Neuronal stem cell (in vitro differentiated cells): ENCODE measurements around the gene SAPCD2.

Experiments used
- DNase-seq: peaks from one replicate; pipeline ENCODE4 v3.0.0-alpha.2; 2013; ENCODE audit warnings: low spot score
- H2AFZ ChIP-seq: one replicate; pipeline ENCODE4 v1.6.1; 2013; ENCODE audit warnings: mild to moderate bottlenecking, low read length, inconsistent platforms
- H2AK5ac ChIP-seq: 2 replicates; pipeline ENCODE4 v1.6.1; 2013; ENCODE audit warnings: low read depth, mild to moderate bottlenecking, inconsistent platforms, low read length, moderate library complexity, mixed read lengths
- H2BK120ac ChIP-seq: 2 replicates; pipeline ENCODE4 v1.6.1; 2013; ENCODE audit warnings: low read depth, mild to moderate bottlenecking, inconsistent platforms, low read length, moderate library complexity, mixed read lengths
- H2BK12ac ChIP-seq: one replicate; pipeline ENCODE4 v1.6.1; 2013; ENCODE audit warnings: low read length, inconsistent platforms
- H2BK15ac ChIP-seq: 2 replicates; pipeline ENCODE4 v1.6.1; 2013; ENCODE audit warnings: mild to moderate bottlenecking, low read length, inconsistent platforms, mixed read lengths
- H2BK5ac ChIP-seq: one replicate; pipeline ENCODE4 v1.6.1; 2013; ENCODE audit warnings: inconsistent platforms, mild to moderate bottlenecking, low read length, moderate library complexity
- H3K14ac ChIP-seq: one replicate; pipeline ENCODE4 v1.6.1; 2013; ENCODE audit warnings: low read length, inconsistent platforms
- H3K18ac ChIP-seq: 2 replicates; pipeline ENCODE4 v1.6.1; 2013; ENCODE audit warnings: low read length, inconsistent platforms
- H3K23ac ChIP-seq: 2 replicates; pipeline ENCODE4 v1.6.1; 2013; ENCODE audit warnings: low read depth, mild to moderate bottlenecking, mixed read lengths, low read length, inconsistent platforms; ENCODE audit not compliant: poor library complexity
- H3K27ac ChIP-seq: replicated peaks from 3 replicates; pipeline ENCODE4 v1.5.1; 2013; ENCODE audit warnings: low read length, inconsistent platforms
- H3K27me3 ChIP-seq, 3 experiments: 2 replicates each; pipeline ENCODE4 v1.6.1; 2013; ENCODE audit warnings: low read length in 3 of 3, mild to moderate bottlenecking in 2 of 3, inconsistent platforms in 1 of 3, low read depth in 1 of 3, mixed read lengths in 1 of 3, moderate library complexity in 1 of 3; ENCODE audit not compliant: control insufficient read depth in 3 of 3, insufficient read depth in 3 of 3
- H3K36me3 ChIP-seq, 2 donors: replicated peaks in 1 of 2; 2 replicates each; pipeline ENCODE4 v1.6.1; 2013; ENCODE audit warnings: low read length in 2 of 2; ENCODE audit not compliant: control insufficient read depth in 2 of 2, insufficient read depth in 2 of 2
- H3K4ac ChIP-seq: 2 replicates; pipeline ENCODE4 v1.6.1; 2013; ENCODE audit warnings: inconsistent platforms, mild to moderate bottlenecking, low read length, moderate library complexity
- H3K4me1 ChIP-seq, 2 donors: 1 replicate in 1 of 2; 2 replicates in 1 of 2; pipeline ENCODE4 v1.6.1; 2013; ENCODE audit warnings: low read length in 2 of 2, low read depth in 1 of 2; ENCODE audit not compliant: control insufficient read depth in 2 of 2, insufficient read depth in 1 of 2
- H3K4me2 ChIP-seq: one replicate; pipeline ENCODE4 v1.6.1; 2013; ENCODE audit warnings: mild to moderate bottlenecking, low read length, inconsistent platforms; ENCODE audit not compliant: insufficient read depth, poor library complexity, severe bottlenecking
- H3K4me3 ChIP-seq, 2 donors: 2 replicates each; pipeline ENCODE4 v1.5.1; 2013; ENCODE audit warnings: low read length in 2 of 2, mild to moderate bottlenecking in 2 of 2, inconsistent platforms in 1 of 2, moderate library complexity in 1 of 2
- H3K79me1 ChIP-seq: one replicate; pipeline ENCODE4 v1.6.1; 2013; ENCODE audit warnings: low read depth, mild to moderate bottlenecking, inconsistent platforms, low read length, moderate library complexity
- H3K9ac ChIP-seq: one replicate; pipeline ENCODE4 v1.6.1; 2013; ENCODE audit warnings: mild to moderate bottlenecking, low read depth, low read length, inconsistent platforms; ENCODE audit not compliant: poor library complexity
- H3K9me3 ChIP-seq, 2 donors: replicated peaks in 1 of 2; 2 replicates each; pipeline versions ENCODE3 to v1.6.1; 2013; ENCODE audit warnings: low read length in 2 of 2, mild to moderate bottlenecking in 2 of 2, inconsistent platforms in 1 of 2, low read depth in 1 of 2, mixed read lengths in 1 of 2, moderate library complexity in 1 of 2; ENCODE audit not compliant: control insufficient read depth in 2 of 2, insufficient read depth in 1 of 2
- H4K8ac ChIP-seq: one replicate; pipeline ENCODE4 v1.6.1; 2013; ENCODE audit warnings: low read depth, mild to moderate bottlenecking, inconsistent platforms, low read length, moderate library complexity
- H4K91ac ChIP-seq: one replicate; pipeline ENCODE4 v1.6.1; 2013; ENCODE audit warnings: low read length, low read depth, mild to moderate bottlenecking, inconsistent platforms; ENCODE audit not compliant: poor library complexity
- WGBS, 2 donors: extraction: QIAGEN DNeasy Blood & Tissue Kit; methylation state at CpG; one replicate each; pipeline ENCODE4 v1.1.7; 2013; ENCODE audit warnings: missing lambda C conversion rate in 2 of 2, mixed read lengths in 1 of 2; ENCODE audit not compliant: insufficient read length in 2 of 2, insufficient replicate concordance in 1 of 2; ENCODE audit errors: extremely low coverage in 2 of 2; 5-methylcytosine and 5-hydroxymethylcytosine counted together

The SAPCD2 gene

DNA sequence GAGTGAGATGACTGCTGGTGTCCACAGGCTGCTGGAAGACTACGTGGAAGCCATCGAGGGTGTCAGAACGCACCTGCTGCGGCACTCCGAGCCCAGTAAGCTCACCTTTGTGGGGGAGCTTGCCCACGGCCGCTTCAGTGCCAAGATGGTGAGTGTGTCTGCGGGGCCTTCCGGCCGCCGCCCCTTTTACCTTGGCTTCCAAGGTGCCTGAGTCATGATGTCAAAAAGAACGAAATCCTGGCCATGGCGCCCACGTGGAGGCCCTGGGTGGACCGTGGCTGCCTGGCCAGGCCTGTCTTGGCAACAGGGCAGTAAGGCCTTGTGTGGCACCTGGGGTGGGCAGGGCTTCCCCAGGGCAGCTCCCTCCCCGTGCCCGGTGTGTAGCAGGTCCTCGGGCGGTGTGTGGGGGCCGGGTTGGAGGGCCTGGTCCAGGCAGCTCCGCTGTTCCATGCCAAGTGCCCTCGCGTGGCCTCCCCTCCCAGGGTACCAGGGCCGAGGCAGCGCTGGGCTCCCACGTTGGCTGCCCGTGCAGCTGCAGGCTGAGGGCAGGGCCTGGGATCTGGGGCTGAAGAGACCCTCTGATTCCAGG, 36.4 kb upstream of the SAPCD2 start:
- H4K8ac ChIP-seq: no peak overlapping the region
- WGBS, 2 donors: no CpG with 5 or more reads among the region's 27 CpGs

DNA sequence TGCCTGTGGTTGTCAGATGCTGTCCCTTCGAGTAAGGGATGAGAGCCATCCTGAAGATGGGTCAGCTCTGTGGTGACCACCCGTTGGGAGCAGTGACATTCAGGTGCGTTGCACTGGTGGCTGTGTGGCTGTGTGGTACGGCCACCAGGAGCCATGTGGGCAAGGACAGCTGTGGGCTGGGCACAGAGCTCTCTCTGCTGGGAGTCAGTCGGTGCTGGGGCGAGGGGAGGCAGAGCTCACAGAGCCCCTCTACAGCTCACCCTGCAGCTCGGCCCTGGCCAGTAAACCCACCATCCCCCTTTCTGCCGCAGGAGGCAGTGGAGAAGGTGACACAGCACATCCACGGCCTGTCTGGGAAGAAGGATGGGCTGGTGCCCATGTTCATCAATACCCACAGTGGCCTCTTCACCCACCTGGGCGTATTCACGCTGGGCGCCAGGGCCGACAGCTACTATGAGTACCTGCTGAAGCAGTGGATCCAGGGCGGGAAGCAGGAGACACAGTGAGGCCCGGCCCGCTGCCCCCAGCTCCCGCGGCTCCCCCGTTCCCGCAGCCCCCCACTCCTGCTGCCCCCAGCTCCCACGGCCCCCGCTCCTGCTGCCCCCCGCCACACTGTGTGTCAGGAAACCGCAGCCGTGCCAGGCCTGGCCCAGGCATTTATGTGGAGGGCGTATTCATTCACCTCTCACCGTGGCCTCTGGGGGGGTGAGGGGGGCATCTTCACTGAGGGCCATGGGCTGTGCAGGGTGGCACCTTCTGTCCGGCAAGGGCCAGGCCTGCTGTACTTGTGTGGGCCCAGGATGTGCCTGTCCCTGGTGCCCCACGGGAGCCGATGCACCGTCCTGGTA, 35.7 kb upstream of the SAPCD2 start:
- Histone ChIP-seq H4K91ac (no peak overlapping the region), H3K4me1 (no peaks in the 10 kb centered on the region), H3K23ac (peak overlapping the region; percentile 31), H3K4me3 (peak overlapping the region in 1 of 2 donors; percentile 56), H3K79me1 (peaks cover 5% of the 10 kb centered on the region), H3K27me3 (no peaks in the 10 kb centered on the region), H4K8ac (no peak overlapping the region), H3K36me3 (peaks cover 61 to 83% of the 10 kb centered on the region in 2 donors), H2BK12ac (no peak overlapping the region), H2AFZ (no peak overlapping the region), H3K9ac (peak overlapping the region; percentile 60), H3K14ac (no peak overlapping the region), H3K27ac (no peak overlapping the region), H3K18ac (no peak overlapping the region), H3K4me2 (no peak overlapping the region), H2BK5ac (no peak overlapping the region), H2BK120ac (no peak overlapping the region), H2AK5ac (no peak overlapping the region), H3K4ac (no peak overlapping the region), H2BK15ac (no peak overlapping the region), H3K9me3 (peaks cover 19 to 29% of the 10 kb centered on the region in 2 donors)
- WGBS, 2 donors: no CpG with 5 or more reads among the region's 31 CpGs
- DNase-seq: no peak

More for the DNA sequence above, 36.4 kb upstream of the SAPCD2 start:
- Histone ChIP-seq H4K91ac (no peak overlapping the region), H3K9ac (peak overlapping the region; percentile 60), H3K27me3 (no peaks in the 10 kb centered on the region), H3K36me3 (peaks cover 53 to 75% of the 10 kb centered on the region in 2 donors), H3K27ac (no peak overlapping the region), H3K4ac (no peak overlapping the region), H3K79me1 (peaks cover 5% of the 10 kb centered on the region), H3K9me3 (peaks cover 15 to 22% of the 10 kb centered on the region in 2 donors), H2BK15ac (no peak overlapping the region), H3K4me2 (no peak overlapping the region), H2AK5ac (no peak overlapping the region), H2BK5ac (no peak overlapping the region), H3K4me3 (no peak overlapping the region), H3K18ac (no peak overlapping the region), H2AFZ (no peak overlapping the region), H3K14ac (no peak overlapping the region), H2BK120ac (no peak overlapping the region), H3K23ac (no peak overlapping the region), H3K4me1 (peaks cover 0 to under 1% of the 10 kb centered on the region in 2 donors), H2BK12ac (peak overlapping the region; percentile 73)
- no peak for DNase-seq

DNA sequence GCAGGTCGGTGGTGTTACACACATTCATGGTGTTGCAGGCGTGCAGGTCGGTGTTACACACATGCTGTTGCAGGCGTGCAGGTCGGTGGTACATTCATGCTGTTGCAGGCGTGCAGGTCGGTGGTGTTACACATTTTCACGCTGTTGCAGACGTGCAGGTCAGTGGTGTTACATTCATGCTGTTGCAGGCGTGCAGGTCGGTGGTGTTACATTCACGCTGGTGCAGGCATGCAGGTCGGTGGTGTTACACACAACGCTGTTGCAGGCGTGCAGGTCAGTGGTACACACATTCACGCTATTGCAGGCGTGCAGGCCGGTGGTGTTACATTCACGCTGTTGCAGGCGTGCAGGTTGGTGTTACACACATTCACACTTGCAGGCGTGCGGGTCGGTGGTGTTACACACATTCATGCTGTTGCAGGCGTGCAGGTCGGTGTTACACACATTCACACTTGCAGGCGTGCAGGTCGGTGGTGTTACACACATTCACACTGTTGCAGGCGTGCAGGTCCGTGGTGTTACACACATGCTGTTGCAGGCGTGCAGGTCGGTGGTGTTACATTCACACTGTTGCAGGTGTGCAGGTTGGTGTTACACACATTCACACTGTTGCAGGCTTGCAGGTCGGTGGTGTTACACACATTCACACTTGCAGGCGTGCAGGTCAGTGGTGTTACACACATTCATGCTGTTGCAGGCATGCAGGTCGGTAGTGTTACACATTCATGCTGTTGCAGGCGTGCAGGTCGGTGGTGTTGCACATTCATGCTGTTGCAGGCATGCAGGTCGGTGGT, 33.0 kb upstream of the SAPCD2 start:
- no peak overlapping the region for H2BK120ac ChIP-seq
- H4K8ac ChIP-seq: no peak overlapping the region
- DNase-seq: no peak
- H2AFZ ChIP-seq: no peak overlapping the region
- H4K91ac ChIP-seq: no peak overlapping the region
- peak overlapping the region; percentile 81 for H3K9ac ChIP-seq
- H2BK12ac ChIP-seq: no peak overlapping the region
- H3K4me2 ChIP-seq: no peak overlapping the region
- no peak overlapping the region for H3K18ac ChIP-seq
- peak overlapping the region; percentile 37 for H3K23ac ChIP-seq
- H3K9me3 ChIP-seq: peaks cover 23 to 29% of the 10 kb centered on the region in 2 donors
- H2BK15ac ChIP-seq: no peak overlapping the region
- no peak overlapping the region for H2BK5ac ChIP-seq
- peak overlapping the region; percentile 23 for H3K4ac ChIP-seq
- no peaks in the 10 kb centered on the region for H3K27me3 ChIP-seq
- H2AK5ac ChIP-seq: no peak overlapping the region
- no CpG with 5 or more reads among the region's 37 CpGs for WGBS, 2 donors
- peak overlapping the region in 1 of 2 donors; percentile 37 for H3K4me3 ChIP-seq
- peaks cover 5% of the 10 kb centered on the region for H3K79me1 ChIP-seq
- no peak overlapping the region for H3K27ac ChIP-seq
- H3K14ac ChIP-seq: peak overlapping the region; percentile 71
- H3K4me1 ChIP-seq: no peaks in the 10 kb centered on the region
- H3K36me3 ChIP-seq: peaks cover 62 to 92% of the 10 kb centered on the region in 2 donors
